ENCODE results near the gene CPEB2. TPM values are rescaled to one million over a fixed set of nuclear protein-coding genes. Genes with fewer than 3 reads are reported as not detected.
"Not testable (repeated sequence)": the region's sequence is repeated elsewhere in the genome, so short reads cannot be mapped to it uniquely, and the experiment has no call there.

The CPEB2 gene
- total RNA-seq, 1 donor from 2014 or later = 7.2 TPM

DNA sequence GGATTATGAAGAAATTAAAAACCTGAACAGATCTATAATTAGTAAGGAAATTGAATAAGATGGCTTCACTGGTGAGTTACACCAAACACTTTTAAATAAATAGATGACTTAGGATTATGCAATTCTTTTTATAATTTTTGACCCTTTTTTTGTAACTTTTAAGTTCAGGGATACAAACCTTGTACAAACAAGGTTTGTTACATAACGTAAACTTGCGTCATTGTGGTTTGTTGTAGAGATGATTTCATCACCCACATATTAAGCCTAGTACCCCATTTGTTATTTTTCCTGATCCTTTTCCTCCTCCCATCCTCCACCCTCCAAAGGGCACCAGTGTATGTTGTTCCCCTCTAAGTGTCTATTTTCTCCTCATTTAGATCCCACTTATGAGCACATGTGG lies 75.7 kb downstream of the CPEB2 start:
- H3K27me3 Mint-ChIP-seq = peaks cover 1% of the 10 kb centered on the region
- intact Hi-C loops (cut with micrococcal nuclease) = no loop called here
- DNase-seq (no peak), ATAC-seq (ENCODE audit: low read depth) (no peak)
- POLR2A ChIA-PET = no interaction called here
- CTCF ChIA-PET = no interaction called here
- H3K27ac Mint-ChIP-seq = no peak overlapping the region
- no peak overlapping the region for H3K4me3 Mint-ChIP-seq
- H3K4me1 Mint-ChIP-seq = no peaks in the 10 kb centered on the region
- TF ChIP-seq, protein P1, sequence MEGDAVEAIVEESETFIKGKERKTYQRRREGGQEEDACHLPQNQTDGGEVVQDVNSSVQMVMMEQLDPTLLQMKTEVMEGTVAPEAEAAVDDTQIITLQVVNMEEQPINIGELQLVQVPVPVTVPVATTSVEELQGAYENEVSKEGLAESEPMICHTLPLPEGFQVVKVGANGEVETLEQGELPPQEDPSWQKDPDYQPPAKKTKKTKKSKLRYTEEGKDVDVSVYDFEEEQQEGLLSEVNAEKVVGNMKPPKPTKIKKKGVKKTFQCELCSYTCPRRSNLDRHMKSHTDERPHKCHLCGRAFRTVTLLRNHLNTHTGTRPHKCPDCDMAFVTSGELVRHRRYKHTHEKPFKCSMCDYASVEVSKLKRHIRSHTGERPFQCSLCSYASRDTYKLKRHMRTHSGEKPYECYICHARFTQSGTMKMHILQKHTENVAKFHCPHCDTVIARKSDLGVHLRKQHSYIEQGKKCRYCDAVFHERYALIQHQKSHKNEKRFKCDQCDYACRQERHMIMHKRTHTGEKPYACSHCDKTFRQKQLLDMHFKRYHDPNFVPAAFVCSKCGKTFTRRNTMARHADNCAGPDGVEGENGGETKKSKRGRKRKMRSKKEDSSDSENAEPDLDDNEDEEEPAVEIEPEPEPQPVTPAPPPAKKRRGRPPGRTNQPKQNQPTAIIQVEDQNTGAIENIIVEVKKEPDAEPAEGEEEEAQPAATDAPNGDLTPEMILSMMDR (IDR thresholded peaks at IDR 0.05) = no peak
- H3K36me3 Mint-ChIP-seq (ENCODE audit: low read depth) = no peaks in the 10 kb centered on the region
- H3K9me3 Mint-ChIP-seq = peaks cover 9% of the 10 kb centered on the region

DNA sequence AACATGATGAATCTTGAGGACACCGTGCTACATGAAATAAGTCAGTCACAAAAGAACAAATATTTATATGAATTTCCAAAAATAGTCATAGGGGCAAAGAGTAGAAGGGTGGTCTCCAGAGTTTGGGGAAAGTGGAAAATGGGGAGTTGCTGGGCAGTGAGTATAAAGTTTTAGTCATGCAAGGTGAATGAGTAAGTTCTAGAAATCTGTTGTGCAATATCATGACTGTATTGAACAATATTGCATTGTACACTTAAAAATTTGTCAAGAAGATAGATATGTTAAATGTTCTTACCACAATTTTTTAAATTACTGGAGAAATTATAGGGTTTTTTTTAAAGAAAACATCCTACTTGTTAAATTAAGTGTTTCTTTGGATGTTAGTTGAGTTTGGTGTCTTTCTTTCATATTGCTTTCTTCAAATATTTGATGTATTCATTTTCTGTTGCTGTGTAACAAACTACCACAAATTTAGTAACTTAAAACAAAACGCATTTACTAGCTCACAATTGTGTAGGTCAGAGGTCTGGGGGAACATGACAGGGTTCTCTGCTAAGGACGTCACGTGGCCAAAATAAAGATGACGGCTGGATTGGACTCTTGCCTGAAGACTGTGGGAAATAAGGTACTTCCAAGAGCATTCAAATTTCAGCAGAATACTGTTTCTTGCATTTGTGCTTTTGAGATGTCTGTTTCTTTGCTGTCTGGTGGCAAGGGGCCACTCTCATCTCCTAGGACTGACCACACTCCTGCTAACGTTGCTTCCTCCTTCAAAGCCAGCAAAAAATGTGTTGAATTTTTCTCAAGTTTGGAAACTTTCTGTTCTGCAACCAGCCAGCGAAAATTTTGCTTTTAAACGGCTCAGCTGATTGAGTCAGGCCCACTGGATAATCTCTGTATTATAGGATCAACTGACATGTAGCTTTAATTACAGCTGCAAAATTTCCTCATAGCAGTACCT lies 76.7 kb downstream of the CPEB2 start:
- CTCF ChIA-PET = no interaction called here
- Mint-ChIP-seq H3K9me3 (peaks cover 4% of the 10 kb centered on the region), H3K27me3 (peaks cover 3% of the 10 kb centered on the region), H3K4me1 (no peaks in the 10 kb centered on the region), H3K27ac (no peak overlapping the region), H3K36me3 (ENCODE audit: low read depth) (no peaks in the 10 kb centered on the region), H3K4me3 (no peak overlapping the region)
- intact Hi-C loops (cut with micrococcal nuclease) = no loop called here
- ATAC-seq (ENCODE audit: low read depth) (no peak), DNase-seq (no peak)
- TF ChIP-seq, protein P1 (IDR thresholded peaks at IDR 0.05) = no peak
- POLR2A ChIA-PET = no interaction called here

DNA sequence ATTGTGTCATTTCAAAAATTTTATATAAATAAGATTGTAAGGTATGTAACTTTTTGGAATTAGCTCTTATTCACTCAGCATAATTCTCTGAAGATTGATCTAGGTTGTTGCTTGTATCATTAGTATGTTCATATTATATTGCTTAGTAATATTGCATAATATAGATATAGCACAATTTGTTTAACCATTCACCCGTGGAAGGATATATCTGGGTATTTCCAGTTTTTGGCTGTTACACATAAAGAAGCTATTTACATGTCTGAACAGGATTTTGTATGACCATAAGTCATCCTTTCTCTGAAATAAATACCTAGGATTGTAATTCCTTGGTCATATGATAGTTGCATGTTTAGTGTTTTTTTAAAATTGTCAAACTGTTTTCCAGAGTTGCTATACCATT lies 82.5 kb downstream of the CPEB2 start:
- Mint-ChIP-seq H3K9me3 (peaks cover 9% of the 10 kb centered on the region), H3K36me3 (ENCODE audit: low read depth) (no peaks in the 10 kb centered on the region), H3K27me3 (peaks cover 3% of the 10 kb centered on the region), H3K4me1 (no peaks in the 10 kb centered on the region), H3K4me3 (no peak overlapping the region), H3K27ac (no peak overlapping the region)
- intact Hi-C loops (cut with micrococcal nuclease) = no loop called here
- TF ChIP-seq, protein P1 (IDR thresholded peaks at IDR 0.05) = no peak
- ATAC-seq (ENCODE audit: low read depth) (no peak), DNase-seq (no peak)
- CTCF ChIA-PET = no interaction called here
- POLR2A ChIA-PET = no interaction called here

DNA sequence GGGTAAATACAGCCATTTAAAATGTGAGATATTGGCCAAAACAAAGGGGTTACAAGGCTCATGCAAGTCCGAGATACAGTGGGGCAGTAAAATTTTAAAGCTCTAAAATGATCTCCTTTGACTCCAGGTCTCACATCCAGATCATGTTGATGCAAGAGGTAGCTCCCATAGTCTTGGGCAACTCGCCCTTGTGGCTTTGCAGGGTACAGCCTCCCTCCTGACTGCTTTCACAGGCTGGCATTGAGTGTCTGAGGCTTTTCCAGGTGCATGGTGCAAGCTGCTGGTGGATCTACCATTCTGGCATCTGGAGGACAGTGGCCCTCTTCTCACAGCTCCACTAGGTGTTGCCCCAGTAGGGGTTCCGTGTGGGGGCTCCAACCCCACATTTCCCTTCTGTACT lies 83.5 kb downstream of the CPEB2 start:
- H3K4me3 Mint-ChIP-seq; H3K27me3 Mint-ChIP-seq; H3K27ac Mint-ChIP-seq; ATAC-seq (ENCODE audit: low read depth); H3K36me3 Mint-ChIP-seq (ENCODE audit: low read depth); intact Hi-C loops (cut with micrococcal nuclease); DNase-seq; CTCF ChIA-PET; POLR2A ChIA-PET; H3K4me1 Mint-ChIP-seq; H3K9me3 Mint-ChIP-seq: not testable (repeated sequence)

DNA sequence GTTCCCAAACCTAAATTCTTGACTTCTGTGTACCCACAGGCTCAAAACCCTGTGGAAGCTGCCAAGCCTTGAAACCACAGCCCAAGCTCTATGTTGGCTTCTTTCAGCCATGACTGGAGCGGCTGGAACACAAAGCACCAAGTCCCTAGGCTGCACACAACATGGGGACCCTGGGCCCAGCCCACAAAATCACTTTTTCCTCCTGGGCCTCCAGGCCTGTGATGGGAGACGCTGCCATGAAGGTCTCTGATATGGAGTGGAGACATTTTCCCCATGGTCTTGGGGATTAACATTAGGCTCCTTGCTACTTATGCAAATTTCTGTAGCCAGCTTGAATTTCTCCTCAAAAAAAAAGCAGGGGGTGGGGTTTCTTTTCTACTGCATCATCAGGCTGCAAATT lies 84.0 kb downstream of the CPEB2 start:
- H3K27ac Mint-ChIP-seq; DNase-seq; ATAC-seq (ENCODE audit: low read depth); H3K27me3 Mint-ChIP-seq; H3K4me3 Mint-ChIP-seq; H3K9me3 Mint-ChIP-seq; H3K4me1 Mint-ChIP-seq; CTCF ChIA-PET; POLR2A ChIA-PET; H3K36me3 Mint-ChIP-seq (ENCODE audit: low read depth); intact Hi-C loops (cut with micrococcal nuclease): not testable (repeated sequence)

DNA sequence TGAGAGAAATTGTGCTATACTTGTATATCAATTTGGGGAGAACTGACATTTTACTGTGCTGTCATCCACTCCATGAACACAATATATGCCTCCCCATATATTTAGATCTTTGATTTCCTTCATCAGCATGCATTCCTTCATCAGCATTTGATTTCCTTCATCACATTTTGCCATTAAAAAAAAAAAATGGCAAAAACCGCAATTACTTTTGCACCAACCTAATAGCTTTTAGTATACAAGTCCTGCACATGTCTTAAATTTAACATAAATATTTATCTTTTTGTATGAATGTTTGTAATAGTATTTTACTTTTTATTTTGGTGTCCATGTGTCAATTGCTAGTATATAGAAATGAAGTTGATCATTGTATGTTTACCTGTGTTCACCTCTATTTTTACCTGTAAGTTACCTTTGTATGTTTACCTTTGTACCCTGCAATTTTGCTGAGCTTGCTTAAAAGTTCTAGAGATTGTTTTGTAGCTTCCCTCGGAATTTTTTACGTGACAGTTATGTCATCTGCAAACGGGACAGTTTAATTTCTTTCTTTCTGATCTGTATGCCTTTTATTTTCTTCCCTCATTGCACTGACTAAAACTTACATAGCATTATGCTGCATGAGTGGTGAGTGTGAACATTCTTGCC lies 86.2 kb downstream of the CPEB2 start:
- H3K4me3 Mint-ChIP-seq = no peak overlapping the region
- no peak overlapping the region for H3K27ac Mint-ChIP-seq
- no peak for ATAC-seq (ENCODE audit: low read depth)
- POLR2A ChIA-PET = no interaction called here
- peaks cover 9% of the 10 kb centered on the region for H3K9me3 Mint-ChIP-seq
- CTCF ChIA-PET = no interaction called here
- no peak for DNase-seq
- H3K36me3 Mint-ChIP-seq (ENCODE audit: low read depth) = no peaks in the 10 kb centered on the region
- H3K4me1 Mint-ChIP-seq = no peaks in the 10 kb centered on the region
- intact Hi-C loops (cut with micrococcal nuclease) = no loop called here
- no peaks in the 10 kb centered on the region for H3K27me3 Mint-ChIP-seq
- TF ChIP-seq, protein P1 (IDR thresholded peaks at IDR 0.05) = no peak

Data from activated B cell treated with CpG ODN at 0.5 μM for 24 hours (primary cell).